ENCODE measurements around the gene BHLHA15. TPM values are rescaled to one million over a fixed set of nuclear protein-coding genes. Genes with fewer than 3 reads are reported as not detected.

BHLHA15 gene
- total and polyA plus RNA-seq, 2 of the 8 experiments (the other 6 are each of a cell fraction or from before 2014, with no cell fraction given): 1.1 to 2.7 TPM

DNA sequence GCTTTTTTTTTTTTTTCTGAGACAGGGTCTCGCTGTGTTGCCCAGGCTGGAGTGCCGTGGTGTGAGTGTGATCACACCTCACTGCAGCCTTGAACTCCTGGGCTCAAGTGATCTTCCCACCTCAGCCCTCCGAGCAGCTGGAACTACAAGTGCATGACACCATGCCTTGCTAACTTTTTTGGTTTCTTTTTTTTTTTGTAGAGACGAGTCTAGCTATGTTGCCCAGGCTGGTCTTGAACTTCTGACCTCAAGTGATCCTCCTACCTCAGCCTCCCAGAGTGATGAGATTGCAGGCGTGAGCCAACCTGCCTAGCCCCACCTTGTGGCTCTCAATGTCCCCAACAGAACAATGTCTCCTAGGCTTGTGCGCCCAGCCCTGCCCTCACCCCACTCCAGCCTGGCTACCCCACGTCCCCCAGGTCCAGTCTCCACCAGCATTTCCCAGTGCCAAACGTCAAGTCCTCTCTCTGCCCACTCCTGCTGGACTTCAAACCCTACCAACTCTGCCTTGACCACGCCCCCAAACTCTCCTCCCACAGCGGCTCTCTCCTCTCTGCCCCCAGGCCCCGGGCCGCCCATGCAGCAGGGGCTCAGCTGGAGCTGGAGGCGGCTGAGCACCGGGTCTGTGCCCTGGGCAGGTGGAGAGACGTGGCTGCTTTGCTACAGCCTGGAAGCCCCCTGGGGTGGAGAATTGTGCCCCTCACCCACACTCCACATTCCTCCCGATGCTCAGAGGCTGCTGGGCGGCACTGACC is 18.9 kb downstream of the BHLHA15 start:
- CTCF ChIA-PET (ENCODE audit: partially characterized antibody): interaction anchor here (0.7 to 1.0 kb wide), 3 partner anchors 10 to 35 kb away, joined by 3 to 4 read pairs (median 3); no protein-coding TSS in a partner anchor
- no peak overlapping the region for H3K4me3 ChIP-seq (ENCODE audit: extremely low read depth in 1 of 4, insufficient read depth in 2 of 4, low read depth in 3 of 4, low read length in 4 of 4)

More for the DNA sequence above, 18.9 kb downstream of the BHLHA15 start:
- no peak overlapping the region for H2AFZ ChIP-seq (ENCODE audit: low read length)
- H2BK120ac ChIP-seq (replicated peaks; ENCODE audit: low read depth, low read length): no peak overlapping the region
- H3K27me3 ChIP-seq (replicated peaks in 1 of 4; ENCODE audit: control insufficient read depth in 3 of 4, extremely low read depth in 1 of 4, insufficient read depth in 3 of 4, low read length in 3 of 4): no peaks in the 10 kb centered on the region
- H2BK20ac ChIP-seq (ENCODE audit: low read length): no peak overlapping the region
- TF ChIP-seq KDM1A (IDR thresholded peaks at IDR 0.05; ENCODE audit: borderline replicate concordance, low read length) (peak; percentile 47; the same call in 1 of the 2 replicates), MAX (IDR thresholded peaks at IDR 0.05) (no peak), TEAD4 (IDR thresholded peaks at IDR 0.05; ENCODE audit: low read depth, low read length) (0 out of 2 replicates have a peak, but pooled peaks have one; percentile 3), POU5F1 (IDR thresholded peaks at IDR 0.05; ENCODE audit: low read depth, low read length) (no peak), RAD21 (IDR thresholded peaks at IDR 0.05 in 1 of 2, conservative IDR thresholded peaks at IDR 0.05 in 1 of 2; ENCODE audit: low read depth in 2 of 2, low read length in 2 of 2) (no peak), SRF (IDR thresholded peaks at IDR 0.05; ENCODE audit: low read depth, low read length) (no peak), RFX5 (IDR thresholded peaks at IDR 0.05; ENCODE audit: borderline replicate concordance, low read depth, low read length) (no peak), KDM4A (IDR thresholded peaks at IDR 0.05; ENCODE audit: low read depth, low read length, severe bottlenecking) (no peak), SIRT6 (IDR thresholded peaks at IDR 0.05; ENCODE audit: low read length) (no peak), POLR2A (IDR thresholded peaks at IDR 0.05; ENCODE audit: control extremely low read depth in 1 of 2, low read depth in 2 of 2, low read length in 2 of 2) (no peak), FOSL1 (IDR thresholded peaks at IDR 0.05; ENCODE audit: insufficient read depth, low read depth, low read length) (no peak)
- TF ChIP-seq, protein P1, sequence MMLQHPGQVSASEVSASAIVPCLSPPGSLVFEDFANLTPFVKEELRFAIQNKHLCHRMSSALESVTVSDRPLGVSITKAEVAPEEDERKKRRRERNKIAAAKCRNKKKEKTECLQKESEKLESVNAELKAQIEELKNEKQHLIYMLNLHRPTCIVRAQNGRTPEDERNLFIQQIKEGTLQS (IDR thresholded peaks at IDR 0.05; ENCODE audit: insufficient read depth, low read depth, low read length): no peak
- H3K36me3 ChIP-seq (ENCODE audit: control insufficient read depth in 2 of 4, insufficient read depth in 4 of 4, low read length in 3 of 4): no peaks in the 10 kb centered on the region
- H3K79me1 ChIP-seq (ENCODE audit: low read depth, low read length): no peaks in the 10 kb centered on the region
- no peaks in the 10 kb centered on the region for H3K9me3 ChIP-seq (ENCODE audit: insufficient read depth in 2 of 2, low read depth in 1 of 2, low read length in 1 of 2)
- no peak overlapping the region for H2BK12ac ChIP-seq (ENCODE audit: low read depth, low read length)
- no peak overlapping the region for H3K18ac ChIP-seq (ENCODE audit: extremely low read depth, low read length)
- no peak overlapping the region for H3K56ac ChIP-seq (replicated peaks; ENCODE audit: insufficient read length, low read depth, low read length)
- FAIRE-seq (no peak), DNase-seq (ENCODE audit: low read depth in 1 of 2, low spot score in 2 of 2) (peak in 1 of 2 experiments; percentile 49)
- peaks cover 2 to 4% of the 10 kb centered on the region in 2 experiments for H4K20me1 ChIP-seq (replicated peaks in 1 of 2; ENCODE audit: control insufficient read depth in 1 of 2, insufficient read depth in 2 of 2, low read length in 2 of 2)
- no peak overlapping the region for H3K4ac ChIP-seq (replicated peaks; ENCODE audit: insufficient read length, low read depth, low read length)
- H4K5ac ChIP-seq (ENCODE audit: insufficient read length, low read depth, low read length): no peak overlapping the region
- H3K14ac ChIP-seq (ENCODE audit: insufficient read length): no peak overlapping the region
- H3K4me2 ChIP-seq (ENCODE audit: insufficient read depth in 1 of 2, low read depth in 2 of 2, low read length in 2 of 2): no peak overlapping the region
- no peaks in the 10 kb centered on the region for H3K79me2 ChIP-seq (ENCODE audit: control insufficient read depth in 1 of 2, insufficient read depth in 2 of 2, low read length in 2 of 2)
- no peak overlapping the region for H3K9ac ChIP-seq (replicated peaks in 1 of 4; ENCODE audit: extremely low read depth in 1 of 4, low read depth in 3 of 4, low read length in 3 of 4)
- no peak overlapping the region for H2BK5ac ChIP-seq (ENCODE audit: low read depth, low read length)
- no peak overlapping the region for H2BK15ac ChIP-seq (ENCODE audit: low read length)
- no peak overlapping the region for H2AK5ac ChIP-seq (ENCODE audit: low read depth, low read length)
- POLR2A ChIA-PET (ENCODE audit: partially characterized antibody): interaction anchor here (0.9 kb wide), 1 partner anchor 26 kb away, joined by 3 read pairs; no protein-coding TSS in a partner anchor
- H4K91ac ChIP-seq (replicated peaks; ENCODE audit: insufficient read length, low read length): no peak overlapping the region
- H3K27ac ChIP-seq (ENCODE audit: low read depth, low read length): no peak overlapping the region
- H3K4me1 ChIP-seq (replicated peaks in 1 of 4; ENCODE audit: control insufficient read depth in 3 of 4, insufficient read depth in 4 of 4, low read length in 3 of 4): no peaks in the 10 kb centered on the region; a peak in 3 of 7 replicates
- H3K23me2 ChIP-seq (ENCODE audit: low read depth, low read length): no peaks in the 10 kb centered on the region
- H4K8ac ChIP-seq (ENCODE audit: extremely low read depth, insufficient read depth, low read length): no peak overlapping the region
- H3K23ac ChIP-seq (ENCODE audit: insufficient read length): no peak overlapping the region
- 84% methylated on average over 9 of the region's 17 CpGs; no CpG with 5 or more reads in 1 of the 2 experiments for WGBS, 2 experiments (ENCODE audit: extremely low coverage in 1 of 2, insufficient coverage in 1 of 2, insufficient read length in 1 of 2, insufficient replicate concordance in 2 of 2, low coverage in 1 of 2, low lambda C conversion rate in 2 of 2, missing lambda C conversion rate in 1 of 2)

Data from H1 (cell line).